Cardiac fibroblast (primary cell): ENCODE measurements around the gene ZNF860.
A peak's percentile ranks its signal among the peaks of the same experiment; 100 is the strongest.

Experiments used
- DNase-seq, 2 donors: peaks; one replicate each; pipeline versions ENCODE4 v3.0.0 to v3.0.0-alpha.2; 2010; ENCODE audit warnings: low read depth in 2 of 2
- H3K4me3 ChIP-seq, 2 donors: replicated peaks in 1 of 2; 1 replicate in 1 of 2; 2 replicates in 1 of 2; pipeline ENCODE4 v1.5.1; 2011; ENCODE audit warnings: low read depth in 2 of 2, low read length in 2 of 2, mild to moderate bottlenecking in 2 of 2, moderate library complexity in 1 of 2
- TF ChIP-seq, protein P1 (sequence below): IDR thresholded peaks from one replicate; pipeline ENCODE4 v1.5.1; 2011; ENCODE audit warnings: low read depth, mild to moderate bottlenecking, low read length, inconsistent platforms

ZNF860 gene

GRCh38 chr3:31977736-31978135 is 3.8 kb upstream of the ZNF860 start:
- TF ChIP-seq, protein P1, sequence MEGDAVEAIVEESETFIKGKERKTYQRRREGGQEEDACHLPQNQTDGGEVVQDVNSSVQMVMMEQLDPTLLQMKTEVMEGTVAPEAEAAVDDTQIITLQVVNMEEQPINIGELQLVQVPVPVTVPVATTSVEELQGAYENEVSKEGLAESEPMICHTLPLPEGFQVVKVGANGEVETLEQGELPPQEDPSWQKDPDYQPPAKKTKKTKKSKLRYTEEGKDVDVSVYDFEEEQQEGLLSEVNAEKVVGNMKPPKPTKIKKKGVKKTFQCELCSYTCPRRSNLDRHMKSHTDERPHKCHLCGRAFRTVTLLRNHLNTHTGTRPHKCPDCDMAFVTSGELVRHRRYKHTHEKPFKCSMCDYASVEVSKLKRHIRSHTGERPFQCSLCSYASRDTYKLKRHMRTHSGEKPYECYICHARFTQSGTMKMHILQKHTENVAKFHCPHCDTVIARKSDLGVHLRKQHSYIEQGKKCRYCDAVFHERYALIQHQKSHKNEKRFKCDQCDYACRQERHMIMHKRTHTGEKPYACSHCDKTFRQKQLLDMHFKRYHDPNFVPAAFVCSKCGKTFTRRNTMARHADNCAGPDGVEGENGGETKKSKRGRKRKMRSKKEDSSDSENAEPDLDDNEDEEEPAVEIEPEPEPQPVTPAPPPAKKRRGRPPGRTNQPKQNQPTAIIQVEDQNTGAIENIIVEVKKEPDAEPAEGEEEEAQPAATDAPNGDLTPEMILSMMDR: no peak
- H3K4me3 ChIP-seq: no peak overlapping the region
- peak in 1 of 2 donors; percentile 20 for DNase-seq

DNA sequence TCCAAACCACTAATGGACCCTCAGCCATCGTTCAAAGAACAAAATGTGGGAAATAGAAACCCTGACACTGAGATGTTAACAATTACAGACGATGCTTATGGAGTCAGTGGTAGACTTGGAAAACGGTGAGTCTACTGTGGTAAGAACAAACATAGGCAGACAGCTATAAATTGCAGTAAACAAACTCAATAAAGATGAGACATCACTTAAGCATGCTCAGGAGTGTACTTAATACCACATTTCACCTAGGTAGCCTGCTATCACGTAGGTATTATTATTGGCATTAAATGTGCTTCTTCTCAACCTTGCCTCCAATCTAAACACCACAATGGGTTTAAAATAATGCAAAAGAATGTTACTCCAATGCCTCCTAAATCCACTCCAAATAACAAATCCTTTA is 3.0 kb upstream of the ZNF860 start:
- TF ChIP-seq, protein P1: no peak
- DNase-seq: no peak
- H3K4me3 ChIP-seq: no peak overlapping the region

DNA sequence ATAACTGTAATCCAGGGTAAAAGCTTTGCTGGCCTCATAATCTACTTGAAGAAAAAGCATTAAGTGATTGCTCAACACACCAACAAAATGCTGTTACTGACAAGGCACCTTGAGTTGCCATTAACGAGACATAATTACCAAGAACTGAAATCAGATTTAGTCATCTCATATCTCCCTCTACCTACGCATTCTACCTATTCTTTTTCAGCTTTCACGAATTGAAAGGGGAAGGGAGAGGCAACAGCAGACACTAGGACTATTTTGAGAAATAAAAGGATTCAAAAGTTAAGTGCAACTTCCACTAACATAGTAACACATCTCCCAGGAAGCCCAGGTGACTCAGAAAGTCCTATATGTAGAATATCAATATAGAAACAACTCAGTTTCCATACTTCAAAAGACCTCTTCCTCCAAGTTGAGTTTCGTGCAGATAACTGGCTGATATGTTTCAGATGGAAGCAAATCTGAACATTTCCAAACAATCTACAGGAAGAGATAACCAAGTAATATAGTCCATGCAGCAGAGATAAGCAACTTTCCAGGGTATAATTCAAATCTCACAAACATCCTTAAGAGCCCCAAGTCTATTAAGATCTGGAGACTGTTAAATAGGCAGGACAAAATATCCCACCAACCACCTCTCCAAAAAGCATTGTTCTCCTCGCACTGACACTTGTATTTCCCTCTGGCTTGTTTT is 2.4 kb upstream of the ZNF860 start:
- TF ChIP-seq, protein P1: no peak
- no peak for DNase-seq
- no peak overlapping the region for H3K4me3 ChIP-seq

- TF ChIP-seq, protein P1: no peak
- peak; percentile 57 for DNase-seq
Observed at GRCh38 chr3:31980530-31981205, 882 bp upstream of the ZNF860 start.

DNA sequence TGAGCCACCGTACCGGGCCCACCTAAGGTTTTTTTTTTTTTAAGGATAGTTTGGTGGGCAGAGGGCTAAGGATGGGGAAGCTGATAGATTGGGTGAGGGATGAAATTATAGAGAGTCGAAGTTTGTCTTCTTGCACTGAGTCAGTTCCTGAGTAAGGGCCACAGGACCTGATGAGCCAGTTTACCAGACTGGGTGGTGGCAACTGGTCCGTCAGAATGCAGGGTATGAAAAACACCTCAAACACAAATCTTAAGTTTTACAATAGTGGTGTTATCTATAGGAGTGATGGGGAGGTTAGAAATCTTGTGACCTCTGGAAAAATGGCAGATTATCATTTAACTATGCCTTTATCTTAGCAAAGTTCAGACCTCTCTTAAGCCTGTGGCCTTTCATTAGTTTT is 2.8 kb downstream of the ZNF860 start:
- DNase-seq: no peak
- TF ChIP-seq, protein P1: no peak
- no peak overlapping the region for H3K4me3 ChIP-seq

More at GRCh38 chr3:31980530-31981205, 882 bp upstream of the ZNF860 start:
- H3K4me3 ChIP-seq: peak overlapping the region; percentile 88

DNA sequence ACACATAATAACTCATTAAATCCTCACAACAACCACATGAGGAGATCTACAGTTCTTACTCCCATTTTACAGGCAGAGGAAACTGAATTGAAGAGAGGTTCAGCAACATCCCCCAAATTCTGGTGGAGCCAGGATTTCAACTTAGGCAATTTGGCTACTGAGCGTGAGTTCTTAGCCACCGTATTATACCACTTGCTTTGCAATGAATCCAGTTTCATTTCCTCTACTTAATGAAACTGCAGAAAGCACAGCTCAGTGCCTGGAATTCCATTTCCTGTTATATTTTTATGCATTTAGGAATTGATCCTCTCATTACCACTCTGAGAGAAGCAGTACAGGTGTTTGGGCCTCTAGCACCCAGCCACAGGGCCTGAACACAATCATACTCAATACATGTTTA is 4.3 kb downstream of the ZNF860 start:
- TF ChIP-seq, protein P1: no peak
- DNase-seq: no peak
- no peak overlapping the region for H3K4me3 ChIP-seq
